Liver (tissue), 3 donors: Measurements from ENCODE around the gene ZNF213.

Source experiments
- CTCF ChIP-seq: fragments of 150-350 bp; IDR thresholded peaks from 2 replicates; pipeline ENCODE4 v1.5.1; 2017; ENCODE audit warnings: improper control_type of control experiment, low read depth, low read length; ENCODE audit not compliant: missing input control
- FOXA1 ChIP-seq: IDR thresholded peaks from 2 replicates; pipeline ENCODE4 v1.6.1; 2016; ENCODE audit warnings: antibody characterized with exemption
- GABPA ChIP-seq, 2 donors: IDR thresholded peaks in 1 of 2; conservative IDR thresholded peaks in 1 of 2; 2 replicates each; pipeline ENCODE4 v1.6.1; 2016; ENCODE audit warnings: antibody characterized with exemption in 2 of 2, mild to moderate bottlenecking in 1 of 2, moderate library complexity in 1 of 2
- MAX ChIP-seq: IDR thresholded peaks from 2 replicates; pipeline ENCODE4 v1.6.1; 2016; ENCODE audit warnings: antibody characterized with exemption
- TAF1 ChIP-seq: conservative IDR thresholded peaks from 2 replicates; pipeline ENCODE4 v1.6.1; 2016; ENCODE audit warnings: antibody characterized with exemption, mild to moderate bottlenecking
- ZBTB33 ChIP-seq: IDR thresholded peaks from 2 replicates; pipeline ENCODE4 v1.6.1; 2016; ENCODE audit warnings: antibody characterized with exemption
- donor health status: healthy.
- donor health status: healthy.

DNA sequence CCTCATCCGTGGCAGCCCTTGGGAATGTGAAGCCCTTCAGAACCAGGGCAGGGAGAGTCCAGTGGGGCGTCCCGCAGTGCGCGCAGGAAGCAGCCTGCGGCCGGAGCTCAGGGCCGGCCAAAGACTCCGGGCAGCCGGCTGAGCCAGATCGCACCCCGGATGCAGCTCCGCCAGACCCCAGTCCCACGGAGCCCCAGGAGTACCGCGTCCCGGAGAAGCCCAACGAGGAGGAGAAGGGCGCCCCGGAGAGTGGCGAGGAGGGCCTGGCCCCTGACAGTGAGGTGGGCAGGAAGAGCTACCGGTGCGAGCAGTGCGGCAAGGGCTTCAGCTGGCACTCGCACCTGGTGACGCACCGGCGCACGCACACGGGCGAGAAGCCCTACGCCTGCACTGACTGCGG, 15.5 kb upstream of the ZNF213 start:
- no peak for TF ChIP-seq FOXA1
- no peak for TF ChIP-seq GABPA (IDR thresholded peaks at IDR 0.05 in 1 of 2, conservative IDR thresholded peaks at IDR 0.05 in 1 of 2)
- no peak for TF ChIP-seq ZBTB33
- TF ChIP-seq CTCF: no peak
- no peak for TF ChIP-seq TAF1
- no peak for TF ChIP-seq MAX
